ENCODE data around the gene ZSWIM8.
"Not testable (repeated sequence)": the region's sequence is repeated elsewhere in the genome, so short reads cannot be mapped to it uniquely, and the experiment has no call there.

ZSWIM8 gene

DNA sequence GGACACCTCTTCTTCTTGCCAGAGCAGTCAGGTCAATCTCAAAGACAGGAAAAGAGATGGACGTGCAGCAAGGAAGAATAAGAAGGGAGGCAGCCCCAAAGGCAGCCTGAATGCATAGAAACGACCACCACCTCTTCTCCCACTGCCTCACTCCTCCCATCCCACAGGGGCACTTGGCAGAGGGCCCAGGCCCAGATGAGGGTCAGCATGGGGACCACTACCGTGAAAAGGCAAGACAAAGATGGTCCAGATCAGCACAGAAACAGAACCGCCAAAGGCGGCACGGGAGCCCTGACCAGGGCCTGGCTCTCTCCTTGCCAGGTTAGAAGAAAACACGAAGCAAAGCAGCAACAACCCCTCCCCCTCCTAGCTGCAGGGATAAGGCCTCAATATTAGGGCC, 27.9 kb downstream of the ZSWIM8 start:
- DNase-seq (ENCODE audit: low read depth in 2 of 2), result no peak

DNA sequence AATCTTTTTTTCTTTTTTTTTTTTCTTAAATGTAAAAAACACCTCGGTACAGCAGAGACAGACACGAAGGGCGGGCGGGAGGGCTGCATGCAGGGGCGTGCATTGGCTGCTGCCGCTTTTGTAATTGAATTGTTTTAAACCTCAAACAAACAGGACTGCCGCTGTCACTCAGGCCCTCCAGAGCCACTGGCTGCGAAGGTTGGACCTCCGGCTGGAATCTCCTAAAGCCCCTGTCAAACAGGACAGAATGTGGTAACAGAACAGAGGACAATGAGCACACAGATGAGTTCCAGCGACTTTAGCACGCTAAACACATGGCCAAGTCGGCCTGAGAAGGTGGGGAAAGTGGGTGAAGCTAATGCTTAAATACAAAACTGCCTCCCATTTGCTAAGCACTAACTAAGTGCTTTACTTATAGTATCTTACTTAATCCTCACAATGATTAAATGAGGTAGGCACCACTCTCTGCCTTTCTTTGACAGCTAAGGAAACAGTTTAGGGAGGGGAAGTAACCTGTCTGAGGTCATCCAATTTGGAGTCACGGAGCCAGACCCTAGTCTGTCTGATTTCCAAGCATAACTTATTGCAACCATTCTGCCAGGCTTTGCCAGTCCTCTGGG, 29.0 kb downstream of the ZSWIM8 start:
- DNase-seq (ENCODE audit: low read depth in 2 of 2), result no peak

DNA sequence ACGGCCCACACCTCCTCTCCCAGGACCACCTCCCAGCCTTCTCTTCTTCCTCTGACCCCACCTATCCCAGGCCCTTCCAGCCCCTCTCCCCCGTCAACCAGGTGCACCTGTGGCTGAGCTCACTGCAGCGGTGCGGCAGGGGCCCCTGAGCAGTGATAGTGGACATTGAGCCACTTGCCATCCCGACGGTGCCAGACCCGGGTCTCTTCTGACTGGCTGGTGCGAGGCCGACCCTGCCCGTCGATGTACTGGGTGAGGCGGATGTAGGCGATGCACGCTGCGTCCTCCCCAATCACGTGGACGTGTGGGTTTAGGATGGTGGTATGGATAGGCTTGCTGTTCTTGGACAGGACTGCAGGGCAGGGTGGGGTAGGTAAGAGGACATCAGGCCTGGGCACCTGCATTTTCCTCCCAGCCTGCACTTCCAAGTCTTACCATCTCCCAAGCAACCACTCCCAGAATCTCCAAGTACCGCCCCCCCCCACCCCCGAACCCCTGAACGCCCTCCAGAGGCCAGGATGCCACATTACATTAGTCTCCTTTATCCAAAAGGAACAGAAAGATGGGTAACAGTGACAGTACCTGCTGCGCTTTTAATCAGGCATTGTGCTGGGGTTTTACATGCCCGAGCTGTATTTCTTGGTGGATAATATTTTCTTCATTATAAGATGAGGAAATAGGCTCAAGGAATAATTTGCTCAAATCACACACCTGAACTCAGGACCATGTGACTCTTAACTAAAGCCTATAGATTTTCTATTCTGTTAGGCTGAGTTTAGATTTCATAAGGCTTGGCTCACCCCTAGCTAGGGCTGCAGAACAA, 29.7 kb downstream of the ZSWIM8 start:
- DNase-seq (ENCODE audit: low read depth in 2 of 2), result no peak

DNA sequence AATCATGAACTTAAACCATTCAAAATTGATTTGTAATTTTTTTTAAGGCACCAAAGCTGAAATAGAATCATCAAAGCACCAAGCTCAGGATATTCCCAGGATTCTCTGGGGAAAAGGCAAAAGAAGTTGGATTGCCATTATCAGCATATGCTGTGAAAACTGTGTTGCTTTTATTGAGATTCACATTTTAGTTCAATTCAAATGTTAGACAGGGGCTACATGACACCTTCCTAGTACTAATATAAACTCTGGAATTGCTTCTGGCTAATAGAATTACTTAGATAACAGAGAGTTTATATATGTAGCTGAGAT, 30.3 kb downstream of the ZSWIM8 start:
- no peak for DNase-seq (ENCODE audit: low read depth in 2 of 2)

DNA sequence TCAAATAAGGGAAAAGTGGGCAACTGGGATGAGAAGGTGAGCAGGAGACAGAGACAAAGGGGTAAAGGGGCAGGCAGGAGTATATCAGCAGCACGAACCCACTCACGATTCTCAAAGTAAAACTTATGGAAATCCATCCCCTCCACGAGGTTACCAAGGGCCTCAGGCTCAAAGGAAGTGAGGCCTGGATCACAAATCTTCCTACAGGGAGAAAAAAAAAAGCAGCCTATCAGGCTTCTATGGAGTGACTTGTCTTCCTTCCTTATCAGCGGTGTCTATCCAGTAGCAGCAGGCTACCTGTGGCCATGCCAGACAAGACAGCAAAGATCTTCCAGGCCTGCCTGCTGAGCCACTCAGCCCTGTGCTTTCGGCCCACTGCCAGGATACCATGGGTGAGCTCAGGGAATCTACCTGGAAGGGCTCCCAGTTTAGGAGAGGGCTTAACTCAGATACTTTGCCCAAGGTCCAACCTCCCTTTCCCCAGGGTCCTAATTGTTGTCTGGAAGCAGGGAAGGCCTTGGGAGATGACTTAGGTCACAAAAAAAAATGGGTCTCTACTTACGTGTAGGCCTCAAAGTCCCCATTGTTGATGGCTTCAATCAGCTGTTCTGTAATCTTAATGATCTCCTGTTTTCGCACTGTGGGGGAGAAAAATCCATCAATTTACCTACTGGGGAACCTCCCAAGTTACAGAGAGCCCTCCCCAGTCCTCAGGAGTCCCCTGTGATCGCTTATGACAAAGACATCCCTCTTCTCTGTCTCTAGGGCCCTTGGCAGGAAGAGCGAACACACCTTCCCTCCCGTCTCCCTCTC, 31.7 kb downstream of the ZSWIM8 start:
- no peak for DNase-seq (ENCODE audit: low read depth in 2 of 2)

DNA sequence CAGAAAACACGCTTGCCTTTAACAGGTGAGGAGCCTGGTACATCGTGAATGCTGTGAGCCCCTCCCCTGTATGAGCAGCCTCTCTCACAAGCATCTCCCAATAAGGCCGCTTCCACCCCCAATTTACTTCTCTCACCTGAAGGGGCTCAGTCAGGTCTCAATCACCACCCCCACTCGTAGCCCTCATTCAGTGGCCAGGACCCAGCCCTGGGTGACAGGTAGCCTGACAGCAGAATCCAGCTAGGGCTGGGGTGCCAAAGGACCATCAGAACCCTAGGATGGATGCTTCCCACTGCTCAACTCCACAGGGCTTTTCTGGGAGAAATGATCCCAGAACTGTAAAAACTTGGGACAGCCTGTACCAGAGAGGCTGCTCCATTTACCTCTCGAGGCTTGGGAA, 32.4 kb downstream of the ZSWIM8 start:
- no peak for DNase-seq (ENCODE audit: low read depth in 2 of 2)

DNA sequence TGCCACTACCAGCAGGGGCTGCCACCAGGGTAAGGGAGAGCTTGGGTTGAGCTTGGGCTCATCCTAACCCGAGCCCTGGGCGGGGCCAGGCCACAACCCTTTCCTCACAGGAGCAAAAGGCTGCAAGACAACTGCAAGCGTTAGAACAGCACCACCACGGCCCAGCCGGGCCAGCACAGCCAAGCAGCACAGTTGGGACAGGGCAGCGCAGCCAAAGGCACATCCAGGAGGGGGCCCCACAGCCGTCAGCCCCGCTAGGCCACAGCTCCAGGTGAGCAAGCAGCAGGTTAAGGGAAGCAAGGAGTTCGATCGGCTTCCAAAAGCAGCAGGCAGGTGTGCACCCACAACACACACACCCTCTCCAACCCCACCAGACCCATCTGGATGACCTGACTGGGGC, 33.0 kb downstream of the ZSWIM8 start:
- DNase-seq (ENCODE audit: low read depth in 2 of 2), result no peak

DNA sequence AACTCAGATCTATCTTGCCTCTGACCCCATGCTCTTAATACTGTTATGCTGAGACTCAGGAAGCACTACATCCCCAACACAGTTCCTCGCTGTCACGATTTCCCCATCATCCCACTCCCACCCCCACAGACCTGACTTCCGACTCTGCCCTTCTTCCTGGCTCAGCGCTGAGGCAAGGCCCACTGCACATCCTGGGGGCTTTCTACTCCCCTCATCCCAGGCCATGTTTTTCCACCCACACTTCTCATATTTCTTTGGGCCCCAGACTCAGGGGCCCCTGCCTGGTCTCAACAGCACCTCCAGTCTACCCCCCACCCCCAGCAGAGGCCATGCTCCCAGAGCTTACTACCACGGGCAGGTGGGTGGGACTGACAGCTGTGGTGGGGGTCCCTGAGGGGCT, 33.7 kb downstream of the ZSWIM8 start:
- DNase-seq (ENCODE audit: low read depth in 2 of 2), result no peak

DNA sequence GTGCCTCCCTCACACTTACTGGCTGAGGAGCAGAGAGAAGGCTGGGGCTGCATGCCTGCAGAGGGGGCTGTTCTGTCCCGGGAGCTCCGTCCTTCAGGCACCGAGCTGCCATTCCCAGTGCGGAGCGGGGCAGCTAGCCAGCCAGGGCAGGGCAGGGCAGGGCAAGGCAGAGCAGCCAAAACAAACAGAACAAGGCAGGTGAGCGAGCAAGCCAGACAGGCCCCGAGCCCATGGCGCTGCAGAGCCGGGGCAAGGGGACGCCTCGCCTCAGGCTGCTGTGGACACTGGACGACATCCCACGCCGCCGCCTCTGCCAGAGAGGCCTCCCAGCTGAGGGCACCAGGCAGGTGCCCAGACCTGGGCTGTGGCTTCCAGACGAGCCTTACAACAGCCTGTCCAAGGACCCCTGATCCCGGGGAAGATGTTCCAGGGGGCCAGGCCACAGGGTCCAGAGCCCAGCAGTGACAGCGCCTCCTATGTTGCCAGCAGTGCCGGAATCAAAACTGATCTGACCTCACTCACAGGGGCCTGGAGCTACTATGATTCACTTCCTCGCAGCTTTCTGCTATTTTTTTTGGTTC, 34.2 kb downstream of the ZSWIM8 start:
- no peak for DNase-seq (ENCODE audit: low read depth in 2 of 2)

DNA sequence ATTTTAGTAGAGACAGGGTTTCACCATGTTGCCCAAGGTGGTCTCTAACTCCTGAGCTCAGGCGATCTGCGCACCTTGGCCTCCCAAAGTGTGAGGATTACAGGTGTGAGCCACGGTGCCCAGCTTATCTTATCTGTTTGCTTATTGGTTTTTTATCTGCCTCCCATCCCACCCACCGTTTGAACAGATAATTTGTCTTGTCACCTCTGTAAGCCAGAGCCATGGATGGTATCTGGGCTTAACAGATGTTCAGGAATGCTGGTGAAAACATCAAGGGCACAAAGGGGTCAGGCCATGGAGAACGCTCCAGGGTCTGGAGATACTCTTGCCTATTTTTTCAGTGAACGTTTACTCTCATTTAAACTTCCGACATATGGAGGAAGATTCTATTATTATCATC, 38.0 kb downstream of the ZSWIM8 start:
- DNase-seq (ENCODE audit: low read depth in 2 of 2), result no peak

DNA sequence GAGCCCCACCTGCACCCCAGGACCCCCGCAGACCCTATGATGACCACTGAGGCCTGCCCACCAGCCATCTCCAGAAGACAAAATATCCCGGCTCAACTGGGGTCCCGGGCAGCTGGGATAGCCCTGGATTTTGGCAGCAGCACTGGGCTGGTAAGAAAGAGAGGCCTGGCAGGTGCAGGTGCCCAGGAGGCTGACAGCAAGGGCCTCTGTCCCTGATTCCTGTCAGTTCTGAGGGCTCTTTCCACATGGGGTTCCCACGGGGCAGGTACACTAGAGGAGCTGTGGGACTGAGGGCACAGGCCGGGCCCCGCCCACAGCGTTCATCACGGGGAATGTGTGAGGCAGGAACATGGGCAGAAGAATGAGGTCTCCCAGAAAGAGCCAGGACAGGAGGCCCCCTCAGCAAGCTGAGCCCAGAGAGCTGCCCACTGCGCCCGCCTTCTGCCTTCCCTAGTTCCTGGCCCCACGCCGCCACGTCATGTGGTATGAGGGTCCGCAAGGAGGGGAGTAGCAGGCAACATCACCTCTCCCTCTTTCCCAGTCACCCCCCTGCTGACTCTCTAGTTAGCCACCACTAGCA, 38.8 kb downstream of the ZSWIM8 start:
- no peak for DNase-seq (ENCODE audit: low read depth in 2 of 2)

DNA sequence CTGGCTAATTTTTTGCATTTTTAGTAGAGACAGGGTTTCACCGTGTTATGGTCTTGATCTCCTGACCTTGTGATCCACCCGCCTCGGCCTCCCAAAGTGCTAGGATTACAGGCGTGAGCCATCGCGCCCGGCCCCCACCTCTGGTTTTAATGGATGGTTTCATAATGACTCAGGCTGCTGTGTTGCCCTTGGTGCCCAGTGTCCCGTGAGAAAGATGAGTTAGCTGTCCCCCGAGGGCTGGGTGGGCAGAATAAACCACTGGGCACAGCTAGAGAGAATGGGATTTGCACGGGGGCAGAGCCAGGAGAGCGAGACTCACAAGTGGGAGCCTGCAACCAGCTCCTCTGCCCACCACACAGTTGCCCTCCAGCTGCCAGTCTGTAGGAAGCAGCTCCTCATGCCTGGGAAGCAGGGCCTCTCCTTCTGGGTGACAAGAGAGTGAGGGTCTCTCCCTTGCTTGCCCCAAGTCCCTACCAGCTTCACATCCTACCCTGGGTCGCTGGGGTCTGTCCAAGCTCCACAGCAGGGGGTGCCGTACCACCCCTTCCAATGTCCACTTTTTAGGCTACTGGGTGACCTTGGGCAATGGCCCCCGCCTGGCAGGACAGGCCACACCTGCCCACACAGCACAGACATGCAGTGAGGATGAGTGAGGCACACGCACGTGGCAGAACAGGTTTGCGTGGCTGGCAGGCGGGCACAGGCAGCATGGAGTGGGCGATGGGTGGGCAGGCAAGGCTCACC, 42.1 kb downstream of the ZSWIM8 start:
- no peak for DNase-seq (ENCODE audit: low read depth in 2 of 2)

DNA sequence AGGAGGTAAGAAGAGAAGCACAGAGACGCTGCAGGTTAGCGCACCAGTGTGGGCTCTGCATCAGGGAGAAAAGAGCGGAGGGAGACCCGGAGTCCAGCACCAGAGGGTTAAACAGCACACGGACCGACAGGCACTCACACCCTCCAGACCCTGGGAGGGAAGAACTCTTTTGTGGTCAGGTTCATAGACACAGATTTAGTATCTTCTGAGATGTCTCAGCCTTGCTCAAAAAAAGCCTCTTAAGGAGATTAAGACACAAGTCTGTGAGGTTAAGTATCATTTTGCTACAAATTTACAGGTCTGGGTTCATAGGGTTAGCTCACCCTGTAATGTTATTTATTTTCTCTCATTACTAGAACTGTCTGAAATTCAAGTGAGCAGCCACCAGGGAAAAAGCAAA, 42.8 kb downstream of the ZSWIM8 start:
- no peak for DNase-seq (ENCODE audit: low read depth in 2 of 2)

DNA sequence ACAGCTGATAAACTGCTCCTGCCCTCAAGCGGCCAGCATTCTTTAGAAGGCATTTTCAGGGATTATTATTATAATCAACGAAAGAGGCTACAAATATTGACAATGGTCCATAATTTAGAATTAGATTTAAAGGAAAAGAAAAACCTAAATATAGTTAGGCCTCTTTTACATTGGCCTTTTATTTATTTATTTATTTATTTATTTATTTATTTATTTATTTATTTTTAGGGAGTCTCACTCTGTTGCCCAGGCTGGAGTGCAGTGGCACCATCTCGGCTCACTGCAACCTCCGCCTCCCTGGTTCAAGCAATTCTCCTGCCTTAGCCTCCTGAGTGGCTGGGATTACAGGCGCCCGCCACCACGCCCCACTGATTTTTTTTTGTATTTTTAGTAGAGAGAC, 43.7 kb downstream of the ZSWIM8 start:
- not testable (repeated sequence) for DNase-seq (ENCODE audit: low read depth in 2 of 2)

DNA sequence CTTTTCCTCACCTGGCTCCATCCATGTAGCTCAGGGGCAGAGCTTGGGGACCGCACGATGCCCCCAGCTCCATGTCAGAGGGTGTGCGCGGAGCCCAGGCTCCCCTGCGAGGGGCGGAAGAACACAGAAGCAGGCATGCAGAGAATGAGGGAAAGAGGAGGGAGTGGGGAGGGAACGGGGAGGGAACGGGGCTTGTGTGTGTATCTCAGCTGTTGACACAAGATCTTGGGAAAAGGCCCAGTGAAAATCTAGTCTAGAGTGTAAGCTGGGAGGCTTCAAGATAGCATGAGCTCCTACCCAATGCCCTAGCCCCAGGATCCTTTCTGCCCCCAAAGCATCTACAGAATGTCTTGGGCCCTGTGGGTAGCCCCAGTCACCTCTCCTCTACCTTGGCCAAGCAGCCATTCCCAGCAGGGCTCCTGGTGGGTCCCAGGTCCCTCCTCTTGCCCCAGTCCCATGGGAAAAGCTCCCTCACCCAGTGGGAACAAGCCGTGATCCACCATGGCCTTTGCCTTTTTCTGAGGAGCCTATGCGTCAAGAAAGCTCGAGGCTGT, 51.1 kb downstream of the ZSWIM8 start:
- DNase-seq (ENCODE audit: low read depth in 2 of 2), result no peak

DNA sequence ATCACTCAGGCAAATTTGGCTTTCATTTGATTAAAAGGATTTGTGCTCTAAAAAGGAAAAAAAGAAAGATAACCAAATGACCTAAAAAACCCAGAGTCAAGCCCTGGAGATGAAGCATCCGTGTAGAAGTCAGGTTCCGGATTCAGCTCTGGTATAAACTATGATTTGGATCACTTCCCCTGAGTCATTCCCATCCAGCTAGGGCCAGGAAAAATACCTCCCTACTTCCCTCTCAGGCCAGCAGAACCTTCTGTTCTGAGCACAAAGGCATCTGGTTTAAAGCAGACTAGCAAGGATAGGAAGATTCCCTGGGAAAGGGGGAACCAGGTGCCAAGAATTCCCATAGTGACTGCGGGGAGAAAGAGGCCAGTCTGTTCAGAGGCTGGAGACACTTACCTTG, 51.7 kb downstream of the ZSWIM8 start:
- no peak for DNase-seq (ENCODE audit: low read depth in 2 of 2)

DNA sequence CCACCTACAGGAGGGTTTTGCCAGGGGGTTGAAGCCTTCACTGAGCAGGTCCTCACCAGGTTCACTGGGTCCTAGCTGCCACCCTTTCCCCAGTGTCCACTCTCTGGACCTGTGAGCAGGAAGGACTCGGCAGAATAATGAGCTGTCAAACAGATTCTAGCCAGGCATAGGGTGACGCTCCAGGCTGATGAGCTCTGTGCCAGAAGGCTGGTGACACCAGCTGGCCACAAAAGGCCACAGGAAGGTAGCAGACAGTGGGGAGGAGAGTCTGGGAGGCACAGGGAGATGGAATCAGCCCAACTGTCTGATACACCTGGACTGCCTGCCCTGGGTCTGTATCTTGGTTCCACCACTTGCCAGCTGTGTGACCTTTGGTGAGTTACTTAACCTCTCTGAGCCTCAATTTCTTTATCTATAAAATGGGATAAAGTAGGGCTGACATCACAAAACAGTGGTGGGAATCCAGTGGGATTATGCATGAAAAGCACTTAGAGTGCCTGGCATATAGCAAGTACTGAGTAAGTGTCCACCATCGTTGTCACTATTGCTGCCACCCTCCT, 52.7 kb downstream of the ZSWIM8 start:
- DNase-seq (ENCODE audit: low read depth in 2 of 2), result no peak

DNA sequence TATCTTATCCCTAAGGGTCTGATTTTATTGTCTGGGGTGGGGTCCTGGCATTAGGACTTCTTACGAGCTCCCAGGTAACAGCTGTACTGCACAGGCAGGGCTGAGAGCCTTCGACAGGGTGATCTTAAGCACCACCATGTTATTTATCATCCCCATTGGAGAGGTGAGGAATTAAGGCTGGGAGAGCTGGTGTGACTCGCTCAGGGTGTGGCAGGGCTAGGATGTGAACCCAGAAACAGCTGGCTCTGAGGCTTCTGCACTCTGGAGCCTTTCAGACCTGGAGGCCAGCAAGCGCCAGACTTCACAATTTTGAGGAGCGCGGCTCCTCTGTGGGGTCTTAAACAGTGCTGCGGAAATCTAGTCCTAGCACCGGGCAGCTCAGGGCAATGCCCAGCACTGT, 53.4 kb downstream of the ZSWIM8 start:
- no peak for DNase-seq (ENCODE audit: low read depth in 2 of 2)

DNA sequence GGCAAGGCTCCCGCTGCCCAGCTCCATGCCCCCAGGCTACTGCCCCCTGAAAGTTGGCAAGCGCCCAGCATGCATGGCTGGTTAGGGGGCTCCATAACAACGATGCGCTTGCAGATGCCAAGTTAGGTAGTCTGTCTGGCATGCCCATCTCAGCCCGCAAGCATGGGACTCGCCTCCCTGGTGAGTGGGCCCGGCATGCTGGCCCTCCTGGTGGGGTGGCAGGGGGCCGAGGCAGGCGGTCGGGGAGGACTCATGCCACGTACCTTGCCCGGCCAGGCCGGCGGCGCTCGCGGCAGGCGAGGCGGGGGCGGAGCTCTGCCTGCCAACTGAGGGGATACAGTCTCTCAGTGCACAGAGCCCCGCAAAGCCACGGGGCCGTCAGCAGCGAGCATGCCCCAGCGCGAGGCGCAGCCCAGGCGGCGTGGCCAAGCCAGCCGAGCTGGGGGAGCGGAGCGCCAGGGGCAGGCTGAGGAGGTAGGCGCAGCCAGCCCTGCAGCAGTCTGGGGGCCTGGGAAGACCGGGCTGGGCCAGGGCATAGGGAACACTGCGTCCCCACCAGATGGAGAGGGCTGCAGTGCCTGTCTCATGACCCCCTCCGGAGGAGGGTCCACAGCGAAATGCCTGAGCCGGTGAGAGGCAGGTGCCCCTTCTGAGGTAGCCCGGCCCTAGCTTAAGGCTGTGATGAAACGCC, 54.0 kb downstream of the ZSWIM8 start:
- DNase-seq (ENCODE audit: low read depth in 2 of 2), result no peak

DNA sequence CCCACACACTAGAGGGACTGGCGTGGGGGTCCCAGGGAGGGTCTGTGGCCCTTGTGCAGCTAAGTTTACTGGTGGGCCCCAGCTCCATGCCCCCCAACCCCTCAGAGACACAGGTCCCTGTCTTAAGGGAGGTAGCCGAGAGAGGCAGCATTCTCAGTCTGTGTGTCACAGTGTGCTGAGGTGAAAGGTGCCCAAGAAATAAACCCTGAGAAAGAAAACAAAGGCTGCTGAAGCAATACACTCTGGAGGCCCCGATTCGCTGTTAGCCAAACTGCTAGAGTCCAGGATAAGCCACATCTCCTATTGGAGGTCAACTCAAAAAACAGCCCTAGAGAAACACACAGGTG, 54.6 kb downstream of the ZSWIM8 start:
- no peak for DNase-seq (ENCODE audit: low read depth in 2 of 2)
